ENCODE results near the gene PRKCA. TPM values are rescaled to one million over a fixed set of nuclear protein-coding genes. Genes with fewer than 3 reads are reported as not detected.
A peak's percentile ranks its signal among the peaks of the same experiment; 100 is the strongest.

Gene PRKCA
- total and polyA plus RNA-seq, 9 of the 15 experiments (the other 6 are each of a cell fraction or from before 2014, with no cell fraction given): 3.2 to 33.0 (median 17.8) TPM

DNA sequence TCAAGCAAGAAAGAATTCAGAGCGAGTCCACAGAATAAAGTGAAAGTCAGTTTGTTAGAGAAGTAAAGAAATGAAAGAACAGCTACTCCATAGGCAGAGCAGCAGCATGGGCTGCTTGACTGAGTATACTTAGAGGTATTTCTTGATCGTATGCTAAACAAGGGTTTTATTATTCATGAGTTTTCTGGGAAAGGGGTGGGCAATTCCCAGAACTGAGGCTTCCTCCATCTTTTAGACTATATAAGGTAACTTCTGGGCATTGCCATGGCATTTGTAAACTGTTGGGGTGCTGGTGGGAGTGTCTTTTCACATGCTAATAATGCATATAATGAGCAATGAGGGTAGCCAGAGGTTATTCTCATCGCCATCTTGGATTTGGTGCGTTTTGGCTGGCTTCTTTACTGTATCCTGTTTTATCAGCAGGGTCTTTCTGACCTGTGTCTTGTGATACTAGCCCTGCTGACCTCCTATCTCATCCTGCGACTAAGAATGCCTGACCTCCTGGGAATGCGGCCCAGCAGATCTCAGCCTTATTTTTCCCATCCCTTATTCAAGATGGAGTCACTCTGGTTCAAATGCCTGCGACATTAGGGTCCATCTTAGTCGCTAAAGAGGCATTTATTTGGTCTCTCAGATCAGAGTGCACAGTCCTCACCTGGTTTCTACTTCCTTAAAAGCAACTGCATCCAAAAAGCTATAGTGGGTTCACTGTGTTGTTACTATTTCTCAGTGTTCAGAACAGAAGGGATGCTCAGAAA, 432.0 kb downstream of the PRKCA start (continued):
- TF ChIP-seq, protein P1, sequence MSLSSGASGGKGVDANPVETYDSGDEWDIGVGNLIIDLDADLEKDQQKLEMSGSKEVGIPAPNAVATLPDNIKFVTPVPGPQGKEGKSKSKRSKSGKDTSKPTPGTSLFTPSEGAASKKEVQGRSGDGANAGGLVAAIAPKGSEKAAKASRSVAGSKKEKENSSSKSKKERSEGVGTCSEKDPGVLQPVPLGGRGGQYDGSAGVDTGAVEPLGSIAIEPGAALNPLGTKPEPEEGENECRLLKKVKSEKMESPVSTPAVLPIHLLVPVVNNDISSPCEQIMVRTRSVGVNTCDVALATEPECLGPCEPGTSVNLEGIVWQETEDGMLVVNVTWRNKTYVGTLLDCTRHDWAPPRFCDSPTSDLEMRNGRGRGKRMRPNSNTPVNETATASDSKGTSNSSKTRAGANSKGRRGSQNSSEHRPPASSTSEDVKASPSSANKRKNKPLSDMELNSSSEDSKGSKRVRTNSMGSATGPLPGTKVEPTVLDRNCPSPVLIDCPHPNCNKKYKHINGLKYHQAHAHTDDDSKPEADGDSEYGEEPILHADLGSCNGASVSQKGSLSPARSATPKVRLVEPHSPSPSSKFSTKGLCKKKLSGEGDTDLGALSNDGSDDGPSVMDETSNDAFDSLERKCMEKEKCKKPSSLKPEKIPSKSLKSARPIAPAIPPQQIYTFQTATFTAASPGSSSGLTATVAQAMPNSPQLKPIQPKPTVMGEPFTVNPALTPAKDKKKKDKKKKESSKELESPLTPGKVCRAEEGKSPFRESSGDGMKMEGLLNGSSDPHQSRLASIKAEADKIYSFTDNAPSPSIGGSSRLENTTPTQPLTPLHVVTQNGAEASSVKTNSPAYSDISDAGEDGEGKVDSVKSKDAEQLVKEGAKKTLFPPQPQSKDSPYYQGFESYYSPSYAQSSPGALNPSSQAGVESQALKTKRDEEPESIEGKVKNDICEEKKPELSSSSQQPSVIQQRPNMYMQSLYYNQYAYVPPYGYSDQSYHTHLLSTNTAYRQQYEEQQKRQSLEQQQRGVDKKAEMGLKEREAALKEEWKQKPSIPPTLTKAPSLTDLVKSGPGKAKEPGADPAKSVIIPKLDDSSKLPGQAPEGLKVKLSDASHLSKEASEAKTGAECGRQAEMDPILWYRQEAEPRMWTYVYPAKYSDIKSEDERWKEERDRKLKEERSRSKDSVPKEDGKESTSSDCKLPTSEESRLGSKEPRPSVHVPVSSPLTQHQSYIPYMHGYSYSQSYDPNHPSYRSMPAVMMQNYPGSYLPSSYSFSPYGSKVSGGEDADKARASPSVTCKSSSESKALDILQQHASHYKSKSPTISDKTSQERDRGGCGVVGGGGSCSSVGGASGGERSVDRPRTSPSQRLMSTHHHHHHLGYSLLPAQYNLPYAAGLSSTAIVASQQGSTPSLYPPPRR (CRISPR knock-in tag; IDR thresholded peaks at IDR 0.05; ENCODE audit: borderline replicate concordance): no peak
- TF ChIP-seq E2F3 (CRISPR knock-in tag; IDR thresholded peaks at IDR 0.05) (no peak), EGR1 (conservative IDR thresholded peaks at IDR 0.05) (no peak), SMARCA5 (IDR thresholded peaks at IDR 0.05) (no peak), CHCHD3 (CRISPR knock-in tag; IDR thresholded peaks at IDR 0.05) (no peak), GTF2A2 (tag; IDR thresholded peaks at IDR 0.05) (peak; percentile 89), SAFB (IDR thresholded peaks at IDR 0.05; ENCODE audit: borderline replicate concordance, low read depth, low read length) (no peak), PRMT5 (CRISPR knock-in tag; IDR thresholded peaks at IDR 0.05) (no peak), NR2F6 (CRISPR knock-in tag; IDR thresholded peaks at IDR 0.05) (no peak), IFI16 (CRISPR knock-in tag; IDR thresholded peaks at IDR 0.05) (no peak), GABPB2 (CRISPR knock-in tag; conservative IDR thresholded peaks at IDR 0.05) (no peak), ZNF316 (IDR thresholded peaks at IDR 0.05) (no peak), FOXP1 (CRISPR knock-in tag; IDR thresholded peaks at IDR 0.05) (no peak), ZNF239 (CRISPR knock-in tag; IDR thresholded peaks at IDR 0.05) (peak; percentile 62; the same call in 1 of the 2 replicates), RCOR1 (IDR thresholded peaks at IDR 0.05; ENCODE audit: borderline replicate concordance in 1 of 2, low read depth in 2 of 2, low read length in 2 of 2) (no peak)
- TF ChIP-seq, protein P2, sequence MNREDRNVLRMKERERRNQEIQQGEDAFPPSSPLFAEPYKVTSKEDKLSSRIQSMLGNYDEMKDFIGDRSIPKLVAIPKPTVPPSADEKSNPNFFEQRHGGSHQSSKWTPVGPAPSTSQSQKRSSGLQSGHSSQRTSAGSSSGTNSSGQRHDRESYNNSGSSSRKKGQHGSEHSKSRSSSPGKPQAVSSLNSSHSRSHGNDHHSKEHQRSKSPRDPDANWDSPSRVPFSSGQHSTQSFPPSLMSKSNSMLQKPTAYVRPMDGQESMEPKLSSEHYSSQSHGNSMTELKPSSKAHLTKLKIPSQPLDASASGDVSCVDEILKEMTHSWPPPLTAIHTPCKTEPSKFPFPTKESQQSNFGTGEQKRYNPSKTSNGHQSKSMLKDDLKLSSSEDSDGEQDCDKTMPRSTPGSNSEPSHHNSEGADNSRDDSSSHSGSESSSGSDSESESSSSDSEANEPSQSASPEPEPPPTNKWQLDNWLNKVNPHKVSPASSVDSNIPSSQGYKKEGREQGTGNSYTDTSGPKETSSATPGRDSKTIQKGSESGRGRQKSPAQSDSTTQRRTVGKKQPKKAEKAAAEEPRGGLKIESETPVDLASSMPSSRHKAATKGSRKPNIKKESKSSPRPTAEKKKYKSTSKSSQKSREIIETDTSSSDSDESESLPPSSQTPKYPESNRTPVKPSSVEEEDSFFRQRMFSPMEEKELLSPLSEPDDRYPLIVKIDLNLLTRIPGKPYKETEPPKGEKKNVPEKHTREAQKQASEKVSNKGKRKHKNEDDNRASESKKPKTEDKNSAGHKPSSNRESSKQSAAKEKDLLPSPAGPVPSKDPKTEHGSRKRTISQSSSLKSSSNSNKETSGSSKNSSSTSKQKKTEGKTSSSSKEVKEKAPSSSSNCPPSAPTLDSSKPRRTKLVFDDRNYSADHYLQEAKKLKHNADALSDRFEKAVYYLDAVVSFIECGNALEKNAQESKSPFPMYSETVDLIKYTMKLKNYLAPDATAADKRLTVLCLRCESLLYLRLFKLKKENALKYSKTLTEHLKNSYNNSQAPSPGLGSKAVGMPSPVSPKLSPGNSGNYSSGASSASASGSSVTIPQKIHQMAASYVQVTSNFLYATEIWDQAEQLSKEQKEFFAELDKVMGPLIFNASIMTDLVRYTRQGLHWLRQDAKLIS (CRISPR knock-in tag; IDR thresholded peaks at IDR 0.05): no peak
- TF ChIP-seq, protein P3, sequence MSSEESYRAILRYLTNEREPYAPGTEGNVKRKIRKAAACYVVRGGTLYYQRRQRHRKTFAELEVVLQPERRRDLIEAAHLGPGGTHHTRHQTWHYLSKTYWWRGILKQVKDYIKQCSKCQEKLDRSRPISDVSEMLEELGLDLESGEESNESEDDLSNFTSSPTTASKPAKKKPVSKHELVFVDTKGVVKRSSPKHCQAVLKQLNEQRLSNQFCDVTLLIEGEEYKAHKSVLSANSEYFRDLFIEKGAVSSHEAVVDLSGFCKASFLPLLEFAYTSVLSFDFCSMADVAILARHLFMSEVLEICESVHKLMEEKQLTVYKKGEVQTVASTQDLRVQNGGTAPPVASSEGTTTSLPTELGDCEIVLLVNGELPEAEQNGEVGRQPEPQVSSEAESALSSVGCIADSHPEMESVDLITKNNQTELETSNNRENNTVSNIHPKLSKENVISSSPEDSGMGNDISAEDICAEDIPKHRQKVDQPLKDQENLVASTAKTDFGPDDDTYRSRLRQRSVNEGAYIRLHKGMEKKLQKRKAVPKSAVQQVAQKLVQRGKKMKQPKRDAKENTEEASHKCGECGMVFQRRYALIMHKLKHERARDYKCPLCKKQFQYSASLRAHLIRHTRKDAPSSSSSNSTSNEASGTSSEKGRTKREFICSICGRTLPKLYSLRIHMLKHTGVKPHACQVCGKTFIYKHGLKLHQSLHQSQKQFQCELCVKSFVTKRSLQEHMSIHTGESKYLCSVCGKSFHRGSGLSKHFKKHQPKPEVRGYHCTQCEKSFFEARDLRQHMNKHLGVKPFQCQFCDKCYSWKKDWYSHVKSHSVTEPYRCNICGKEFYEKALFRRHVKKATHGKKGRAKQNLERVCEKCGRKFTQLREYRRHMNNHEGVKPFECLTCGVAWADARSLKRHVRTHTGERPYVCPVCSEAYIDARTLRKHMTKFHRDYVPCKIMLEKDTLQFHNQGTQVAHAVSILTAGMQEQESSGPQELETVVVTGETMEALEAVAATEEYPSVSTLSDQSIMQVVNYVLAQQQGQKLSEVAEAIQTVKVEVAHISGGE (CRISPR knock-in tag; IDR thresholded peaks at IDR 0.05): no peak

Measured in K562 (cell line).